ENCODE results near the gene PRKAG2. TPM values are rescaled to one million over a fixed set of nuclear protein-coding genes. Genes with fewer than 3 reads are reported as not detected.

Gene PRKAG2
- total RNA-seq, 2 donors from 2014 or later, result 46.1 to 54.6 TPM

DNA sequence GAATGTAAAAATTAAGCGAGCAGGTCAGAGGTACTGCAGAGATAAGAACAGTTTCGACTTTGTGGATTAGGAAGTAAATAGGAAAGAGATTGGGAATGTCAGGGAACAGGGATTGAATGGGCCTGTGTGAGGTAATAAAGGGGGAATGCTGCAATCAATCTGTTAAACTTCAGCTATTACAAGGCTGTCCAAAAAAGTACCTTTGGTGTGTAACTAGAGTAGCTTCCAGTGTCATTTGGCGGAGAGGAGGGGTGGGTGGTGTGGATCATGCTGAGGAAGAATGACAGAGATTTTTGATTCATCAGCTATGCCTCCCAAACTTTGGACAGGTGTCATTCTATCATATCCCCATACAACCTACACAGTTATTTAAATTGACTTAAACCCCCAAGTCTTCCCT is 229.0 kb downstream of the PRKAG2 start:
- no peak for ATAC-seq
- intact Hi-C loops (cut with DNase I, micrococcal nuclease), result no loop called here
- no peak for DNase-seq

GRCh38 chr7:151647006-151647405 is 229.9 kb downstream of the PRKAG2 start:
- ATAC-seq, result no peak
- intact Hi-C loops (cut with DNase I, micrococcal nuclease), result no loop called here
- DNase-seq, result no peak

GRCh38 chr7:151645311-151645710 is 231.6 kb downstream of the PRKAG2 start:
- intact Hi-C loops (cut with DNase I, micrococcal nuclease), result no loop called here
- no peak for ATAC-seq
- DNase-seq, result no peak

DNA sequence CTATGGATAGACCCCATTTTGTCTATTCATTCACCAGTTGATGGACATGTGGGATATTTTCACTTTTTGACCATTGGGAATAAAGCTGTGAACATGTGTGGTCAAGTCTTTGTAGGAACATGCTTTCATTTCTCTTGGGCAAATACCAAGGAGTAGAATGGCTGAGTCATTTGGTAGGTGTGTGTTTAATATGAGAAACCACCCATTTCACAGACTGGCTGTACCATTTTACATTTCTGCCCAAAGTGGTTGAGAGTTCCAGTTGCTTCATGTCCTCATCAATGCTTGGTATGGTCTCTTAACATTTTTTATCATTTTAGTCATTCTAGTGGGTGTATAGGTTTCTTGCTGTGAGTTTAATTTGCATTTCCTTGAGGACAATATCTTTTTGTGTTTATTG is 232.4 kb downstream of the PRKAG2 start:
- ATAC-seq, result no peak
- intact Hi-C loops (cut with DNase I, micrococcal nuclease), result no loop called here

DNA sequence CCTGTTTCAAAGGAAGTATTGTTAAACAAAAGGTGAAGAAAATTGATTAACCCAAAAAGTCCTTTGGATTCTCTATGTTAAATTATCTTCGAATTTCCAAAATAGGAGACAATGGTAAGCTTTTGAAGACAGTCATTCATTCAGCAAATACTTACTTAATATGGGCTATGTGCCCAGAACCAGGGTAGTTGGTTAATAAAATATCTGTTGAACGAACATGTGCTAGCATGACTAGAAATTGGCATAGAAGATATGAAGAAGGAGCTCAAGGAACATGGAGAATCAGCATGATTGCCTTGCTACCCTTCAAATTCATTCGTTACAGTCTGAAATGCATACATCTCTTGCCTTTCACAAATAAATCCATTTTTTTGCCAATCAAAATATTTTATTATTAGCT is 234.2 kb downstream of the PRKAG2 start:
- intact Hi-C loops (cut with DNase I, micrococcal nuclease), result no loop called here
- ATAC-seq, result no peak

More for the DNA sequence above, 232.4 kb downstream of the PRKAG2 start:
- no peak for DNase-seq

GRCh38 chr7:151641587-151641986 is 235.3 kb downstream of the PRKAG2 start:
- no peak for DNase-seq
- intact Hi-C loops (cut with DNase I, micrococcal nuclease), result no loop called here
- ATAC-seq, result no peak

More for the DNA sequence above, 234.2 kb downstream of the PRKAG2 start:
- DNase-seq, result no peak

- intact Hi-C loops (cut with DNase I, micrococcal nuclease), result no loop called here
- peak; percentile 16 to 37 for DNase-seq
- no peak for ATAC-seq
Measured at GRCh38 chr7:151637781-151638261, 239.1 kb downstream of the PRKAG2 start.

DNA sequence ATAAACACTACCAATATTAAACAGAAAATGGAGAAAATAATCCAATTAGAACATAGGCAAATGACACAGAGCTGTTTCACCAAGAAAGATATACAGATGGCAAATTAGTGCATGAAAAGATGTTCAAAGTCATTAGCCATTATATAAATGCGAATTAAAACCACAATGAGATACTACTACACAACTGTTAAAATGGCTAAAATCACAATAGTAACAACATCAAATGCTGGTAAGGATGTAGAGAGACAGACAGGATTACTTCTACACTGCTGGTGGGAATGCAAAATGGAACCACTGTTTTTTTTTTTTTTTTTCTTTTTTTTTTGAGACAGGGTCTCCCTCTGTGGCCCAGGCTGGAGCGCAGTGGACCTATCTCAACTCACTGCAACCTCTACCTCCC is 242.3 kb downstream of the PRKAG2 start:
- no peak for DNase-seq
- no peak for ATAC-seq
- intact Hi-C loops (cut with DNase I, micrococcal nuclease), result no loop called here

GRCh38 chr7:151633516-151633812 is 243.5 kb downstream of the PRKAG2 start:
- intact Hi-C loops (cut with DNase I, micrococcal nuclease), result no loop called here
- DNase-seq (no peak), ATAC-seq (no peak)

DNA sequence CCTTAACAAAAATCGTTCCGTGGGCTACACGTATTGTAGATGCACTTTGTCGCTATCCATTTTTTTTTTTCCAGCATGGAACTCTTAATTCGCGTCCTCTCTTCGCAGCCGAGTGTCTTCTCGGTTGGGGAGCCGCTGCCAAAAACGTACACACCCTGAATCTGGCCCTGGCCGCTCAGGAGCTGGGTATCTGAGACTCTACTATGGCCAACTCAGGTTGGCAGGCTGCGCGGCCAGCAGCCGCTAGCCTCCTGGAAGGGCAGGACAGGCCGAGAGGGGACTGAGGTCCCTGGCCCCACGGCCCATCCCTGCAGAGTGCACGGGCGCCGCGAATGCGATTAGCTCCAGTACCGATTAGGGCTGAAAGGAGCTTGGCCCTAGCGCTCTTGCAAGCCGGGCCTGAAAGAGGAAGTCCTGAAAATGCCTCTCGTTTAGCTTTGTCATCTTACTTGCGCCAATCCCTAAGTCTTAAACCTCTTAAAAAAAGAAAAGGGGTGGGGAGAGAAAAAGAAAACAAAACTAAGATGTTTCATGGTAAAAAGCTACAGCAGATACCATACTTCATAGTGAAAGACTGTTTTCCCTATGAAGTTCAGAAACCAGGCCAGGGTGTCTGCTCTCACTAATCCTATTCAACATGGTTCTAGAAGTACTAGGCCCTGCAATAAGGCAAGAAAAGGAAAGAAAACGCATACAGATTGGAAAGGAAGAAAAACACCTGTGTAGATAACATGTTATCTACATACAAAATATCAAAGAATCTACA is 244.0 kb downstream of the PRKAG2 start:
- peak; percentile 54 for ATAC-seq
- intact Hi-C loops (cut with DNase I, micrococcal nuclease), result no loop called here

GRCh38 chr7:151631953-151632749 is 244.8 kb downstream of the PRKAG2 start:
- peak; percentile 78 to 91 for DNase-seq
- ATAC-seq, result peak; percentile 91
- intact Hi-C loops (cut with DNase I, micrococcal nuclease), result no loop called here

More for the DNA sequence above, 244.0 kb downstream of the PRKAG2 start:
- peak; percentile 55 to 69 for DNase-seq

DNA sequence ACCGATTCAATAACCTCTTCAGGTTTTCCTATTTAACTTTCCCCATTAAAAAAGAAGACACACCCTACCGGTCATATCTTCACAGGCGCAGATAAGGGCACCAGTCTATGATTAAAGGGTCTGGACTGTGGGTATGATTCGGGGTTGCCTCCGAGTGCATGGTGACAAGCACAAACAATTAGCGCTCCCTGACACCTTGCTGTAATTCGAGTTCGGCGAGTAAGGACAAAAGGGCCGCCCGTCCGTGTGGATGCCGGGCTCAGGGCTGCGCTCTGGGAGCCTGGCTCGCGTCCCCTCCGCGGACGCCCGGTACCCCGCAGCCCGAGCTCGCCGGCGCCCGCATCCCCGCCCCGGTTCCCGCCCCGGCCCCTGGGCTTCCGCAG is 245.4 kb downstream of the PRKAG2 start:
- no peak for DNase-seq
- ATAC-seq, result peak; percentile 13
- intact Hi-C loops (cut with DNase I, micrococcal nuclease), result no loop called here

DNA sequence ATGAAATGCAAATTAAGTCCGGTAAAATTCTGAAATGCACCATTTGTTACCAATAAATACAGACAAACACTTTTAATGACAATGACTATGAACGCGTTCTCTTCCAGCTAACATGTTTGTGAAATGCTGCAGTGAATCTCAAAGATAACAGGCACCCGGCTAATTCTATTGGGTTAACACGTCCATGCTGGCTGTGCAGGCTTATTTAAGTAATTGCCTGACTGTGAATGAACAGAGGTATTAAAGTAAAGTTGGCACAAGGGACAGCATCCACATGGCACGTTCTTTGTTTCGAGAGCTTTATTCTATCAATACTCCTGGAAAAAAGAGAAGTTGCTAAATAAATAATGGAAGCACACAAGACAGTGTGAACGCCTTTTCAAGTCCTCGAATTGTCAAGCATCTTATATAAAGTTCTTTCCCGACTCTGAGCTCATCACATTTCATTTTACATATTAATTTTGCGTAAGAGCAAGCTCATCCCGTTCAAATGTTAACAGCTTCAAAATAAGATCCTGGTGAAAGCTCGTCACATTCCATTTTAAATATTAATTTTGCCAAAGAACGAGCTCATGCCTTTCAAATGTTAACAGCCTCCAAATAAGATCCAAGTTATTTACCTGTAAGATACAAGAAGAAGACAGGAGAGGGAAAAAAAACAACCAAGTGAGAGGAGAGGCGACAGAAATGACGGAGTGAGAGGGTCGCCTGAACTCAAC is 245.9 kb downstream of the PRKAG2 start:
- intact Hi-C loops (cut with DNase I, micrococcal nuclease), result no loop called here
- DNase-seq (no peak), ATAC-seq (no peak)

- DNase-seq, result no peak
- no peak for ATAC-seq
- intact Hi-C loops (cut with DNase I, micrococcal nuclease), result no loop called here
Measured at GRCh38 chr7:151630358-151630757, 246.6 kb downstream of the PRKAG2 start.

DNA sequence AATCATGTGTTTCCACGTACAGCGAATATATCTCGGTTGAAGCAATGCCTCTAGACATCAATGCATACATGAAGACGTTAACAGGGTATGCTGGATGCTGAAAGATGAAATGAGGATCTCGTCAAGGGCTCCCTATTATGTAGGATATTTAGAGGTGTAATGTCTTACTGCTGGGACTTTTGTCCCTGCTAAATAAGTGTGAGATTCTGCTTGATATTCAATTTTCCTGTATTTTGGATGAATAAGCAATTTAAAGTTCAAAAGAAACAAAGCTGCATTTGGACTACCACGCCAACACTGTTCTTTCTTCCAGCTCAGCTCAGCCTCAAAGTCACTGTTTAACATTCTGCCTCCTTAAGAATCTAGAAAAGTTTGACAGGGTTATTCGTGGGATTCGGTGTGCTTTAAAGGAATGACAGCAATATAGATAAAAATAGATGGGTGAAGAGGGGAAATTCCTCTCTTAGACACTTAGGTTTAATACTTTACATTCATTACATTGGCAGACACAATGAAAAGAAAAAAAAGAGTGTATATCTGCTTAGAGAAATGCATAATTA is 247.1 kb downstream of the PRKAG2 start:
- intact Hi-C loops (cut with DNase I, micrococcal nuclease), result no loop called here
- DNase-seq (no peak), ATAC-seq (no peak)

DNA sequence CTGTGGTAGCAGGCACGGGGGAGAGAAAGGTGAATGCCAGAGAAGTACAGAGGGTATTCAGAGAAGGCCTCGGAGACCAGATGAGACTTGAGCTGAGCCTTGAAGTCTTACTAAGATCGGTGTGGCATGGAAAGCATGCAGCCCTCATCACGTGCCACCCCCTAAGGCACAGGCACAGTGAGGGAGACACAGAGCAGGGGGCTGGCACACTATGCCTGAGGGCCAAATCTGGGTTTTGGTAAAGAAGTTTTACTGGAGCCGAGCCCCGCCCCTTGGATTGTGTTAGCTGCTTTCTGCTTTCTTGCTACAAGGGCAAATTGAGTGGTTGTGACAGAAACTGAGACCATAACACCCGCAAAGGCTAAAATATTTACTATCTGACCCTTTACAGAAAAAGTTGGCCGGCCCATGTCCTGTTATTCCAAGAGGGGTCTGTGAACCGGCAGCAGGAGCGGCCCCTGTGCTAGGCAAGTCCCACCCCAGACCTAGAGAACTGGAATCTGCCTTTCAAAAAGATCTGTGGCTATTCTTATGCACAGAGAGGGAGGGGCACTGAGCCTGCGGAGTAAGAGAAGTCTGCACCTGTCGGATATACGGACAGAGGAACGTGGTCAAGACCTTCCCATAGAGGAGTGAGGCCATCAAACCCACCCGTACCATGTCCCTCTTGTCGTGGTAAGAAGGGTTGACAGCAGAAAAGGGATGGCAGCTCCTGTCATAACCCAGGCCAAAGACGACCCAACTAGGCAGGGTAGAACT is 247.9 kb downstream of the PRKAG2 start:
- intact Hi-C loops (cut with DNase I, micrococcal nuclease), result no loop called here
- ATAC-seq (no peak), DNase-seq (no peak)

DNA sequence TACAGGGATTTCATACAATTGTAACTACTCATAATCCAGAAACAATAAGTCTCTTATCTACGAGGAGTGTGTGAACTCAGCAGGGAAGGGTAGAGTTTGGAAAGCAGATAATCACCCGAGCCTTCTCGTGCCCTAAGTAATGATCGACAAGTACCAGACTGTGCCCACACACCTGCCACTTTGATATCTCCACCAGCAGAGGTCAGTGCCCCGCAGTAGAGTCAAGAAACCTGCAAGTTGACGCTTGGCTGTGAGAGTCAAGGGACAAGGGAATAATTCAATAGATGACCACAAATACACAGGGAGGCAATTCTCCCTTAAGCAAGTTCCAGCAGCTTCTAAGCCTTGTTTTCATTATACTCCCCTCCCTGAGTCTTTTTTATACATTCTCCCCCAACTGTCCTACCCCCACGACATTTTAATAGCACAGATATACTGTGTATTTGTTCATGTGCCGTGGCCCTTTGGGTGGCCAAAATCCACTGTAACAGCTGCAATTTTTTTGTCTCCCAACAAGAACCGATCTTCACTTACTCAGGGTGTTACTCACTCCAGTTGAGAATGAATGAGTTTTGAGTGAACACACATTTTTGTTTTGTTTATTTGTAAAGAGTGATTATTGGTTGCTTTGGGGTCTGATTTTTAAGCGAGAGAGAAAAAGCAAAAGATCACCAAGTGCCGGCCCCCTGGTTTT is 250.3 kb downstream of the PRKAG2 start:
- DNase-seq (peak; percentile 33 to 46), ATAC-seq (peak; percentile 81)
- intact Hi-C loops (cut with DNase I, micrococcal nuclease), result no loop called here

- DNase-seq, result no peak
Measured at GRCh38 chr7:151625606-151626005, 251.3 kb downstream of the PRKAG2 start.

More at GRCh38 chr7:151625606-151626005, 251.3 kb downstream of the PRKAG2 start:
- ATAC-seq, result no peak
- intact Hi-C loops (cut with DNase I, micrococcal nuclease), result no loop called here
